HG03442 (cell line): ENCODE data around the gene BUD13.
"Not testable (repeated sequence)": the region's sequence is repeated elsewhere in the genome, so short reads cannot be mapped to it uniquely, and the experiment has no call there.

Source experiments
- ATAC-seq: cut with Tn5 transposase; IDR thresholded peaks from one replicate; pipeline ENCODE4 v1.9.1; 2021; ENCODE audit warnings: mild to moderate bottlenecking, moderate library complexity; ENCODE audit not compliant: unreplicated experiment

Gene BUD13, protein sequence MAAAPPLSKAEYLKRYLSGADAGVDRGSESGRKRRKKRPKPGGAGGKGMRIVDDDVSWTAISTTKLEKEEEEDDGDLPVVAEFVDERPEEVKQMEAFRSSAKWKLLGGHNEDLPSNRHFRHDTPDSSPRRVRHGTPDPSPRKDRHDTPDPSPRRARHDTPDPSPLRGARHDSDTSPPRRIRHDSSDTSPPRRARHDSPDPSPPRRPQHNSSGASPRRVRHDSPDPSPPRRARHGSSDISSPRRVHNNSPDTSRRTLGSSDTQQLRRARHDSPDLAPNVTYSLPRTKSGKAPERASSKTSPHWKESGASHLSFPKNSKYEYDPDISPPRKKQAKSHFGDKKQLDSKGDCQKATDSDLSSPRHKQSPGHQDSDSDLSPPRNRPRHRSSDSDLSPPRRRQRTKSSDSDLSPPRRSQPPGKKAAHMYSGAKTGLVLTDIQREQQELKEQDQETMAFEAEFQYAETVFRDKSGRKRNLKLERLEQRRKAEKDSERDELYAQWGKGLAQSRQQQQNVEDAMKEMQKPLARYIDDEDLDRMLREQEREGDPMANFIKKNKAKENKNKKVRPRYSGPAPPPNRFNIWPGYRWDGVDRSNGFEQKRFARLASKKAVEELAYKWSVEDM

DNA sequence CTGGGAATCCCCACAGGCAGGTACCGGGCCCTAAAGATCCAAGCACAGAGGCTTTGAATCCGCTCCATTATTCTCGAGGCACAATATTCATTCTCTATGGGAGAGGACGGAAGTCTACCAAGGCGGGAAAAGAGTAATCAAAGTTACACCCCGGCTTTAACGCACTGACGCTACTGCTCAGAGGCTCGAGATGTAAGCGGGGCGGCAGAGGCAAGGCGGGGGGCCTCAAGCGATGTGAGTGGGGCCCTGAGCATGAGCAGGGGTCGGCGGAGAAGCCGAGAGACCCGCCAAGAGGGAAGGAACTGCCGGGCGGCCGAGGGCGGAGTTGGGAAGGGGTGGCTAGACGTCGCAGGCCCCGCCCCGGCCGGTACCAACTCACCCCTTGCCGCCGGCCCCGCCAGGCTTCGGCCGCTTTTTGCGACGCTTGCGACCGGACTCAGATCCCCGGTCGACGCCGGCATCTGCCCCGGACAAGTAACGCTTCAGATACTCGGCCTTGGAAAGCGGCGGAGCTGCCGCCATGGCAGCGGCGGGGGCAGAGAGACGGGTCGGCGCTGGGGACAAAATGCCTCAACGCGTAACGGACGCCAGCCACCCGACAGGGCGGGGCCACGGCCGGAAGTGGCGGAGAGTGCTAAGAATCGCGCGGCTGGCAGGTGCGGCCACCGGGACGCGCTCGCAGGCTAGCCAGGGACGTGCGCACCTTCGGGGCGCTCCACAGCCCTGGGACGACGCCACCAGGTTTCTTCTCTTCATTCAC, at the start of gene BUD13:
TSS of gene BUD13 (minus strand) at position 545 of the 760 bp plus-strand sequence. CDS start at position 522, 23 bp downstream.
- ATAC-seq, result peak; percentile 82

DNA sequence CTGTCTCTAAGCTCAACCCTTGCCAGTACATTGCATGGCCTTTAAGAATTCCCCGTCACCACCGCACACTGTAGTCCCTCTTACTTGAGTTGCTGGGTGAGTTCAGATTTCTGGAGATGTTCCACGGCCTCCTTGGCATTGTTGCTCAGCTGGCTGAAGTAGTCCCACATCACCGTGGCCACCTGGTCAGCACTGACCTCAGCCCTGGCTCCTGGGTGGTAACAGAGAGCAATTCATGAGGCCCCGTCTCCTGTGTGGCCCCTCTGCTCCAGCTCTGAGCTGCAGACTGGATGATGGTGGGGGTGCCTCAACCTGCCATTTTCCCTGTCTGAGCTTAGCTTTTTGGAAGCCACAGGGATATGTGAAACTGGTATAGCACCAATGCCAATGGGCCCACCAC, 49.8 kb upstream of the BUD13 start:
- no peak for ATAC-seq

DNA sequence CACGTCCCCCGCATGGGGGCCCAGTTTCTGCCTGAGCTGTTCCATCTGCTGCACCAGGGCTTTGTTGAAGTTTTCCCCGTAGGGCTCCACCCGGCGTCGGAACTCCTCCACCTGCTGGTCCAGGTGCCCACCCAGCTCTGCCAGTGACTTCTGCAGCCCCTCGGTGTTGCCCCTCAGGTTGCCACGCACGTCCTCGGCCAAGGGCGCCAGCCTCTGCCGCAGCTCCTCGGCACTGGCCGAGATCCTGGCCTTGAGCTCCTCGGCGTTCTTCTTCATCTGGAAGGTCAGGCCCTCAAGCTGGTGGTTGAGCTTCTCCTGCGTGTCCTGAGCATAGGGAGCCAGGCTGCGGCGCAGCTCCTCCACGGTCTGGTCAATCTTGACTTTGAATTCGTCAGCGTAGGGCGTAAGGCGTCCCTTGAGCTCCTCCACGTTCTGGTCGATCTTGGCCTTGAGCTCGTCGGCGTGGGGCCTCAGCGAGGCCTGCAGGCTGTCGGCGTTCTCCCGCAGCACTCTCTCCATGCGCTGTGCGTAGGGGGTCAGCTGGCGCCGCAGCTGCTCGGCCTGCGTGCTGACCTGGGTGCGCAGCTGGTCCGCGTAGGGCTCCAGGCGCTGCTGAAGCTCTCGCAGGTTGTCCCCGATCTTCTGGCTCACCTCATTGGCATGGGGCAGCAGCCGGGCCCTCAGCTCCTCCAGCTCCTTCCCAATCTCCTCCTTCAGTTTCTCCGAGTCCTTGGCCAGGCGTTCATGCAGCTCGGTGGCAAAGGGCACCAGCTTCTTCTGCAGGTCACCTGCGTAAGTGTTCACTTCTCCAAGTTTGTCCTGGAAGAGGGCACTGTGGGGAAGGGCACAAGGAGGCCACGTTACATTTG, 48.5 kb upstream of the BUD13 start:
- ATAC-seq, result no peak

- ATAC-seq, result no peak
Measured at GRCh38 chr11:116819049-116819448, 46.3 kb upstream of the BUD13 start.

- no peak for ATAC-seq
Measured at GRCh38 chr11:116814502-116814901, 41.7 kb upstream of the BUD13 start.

DNA sequence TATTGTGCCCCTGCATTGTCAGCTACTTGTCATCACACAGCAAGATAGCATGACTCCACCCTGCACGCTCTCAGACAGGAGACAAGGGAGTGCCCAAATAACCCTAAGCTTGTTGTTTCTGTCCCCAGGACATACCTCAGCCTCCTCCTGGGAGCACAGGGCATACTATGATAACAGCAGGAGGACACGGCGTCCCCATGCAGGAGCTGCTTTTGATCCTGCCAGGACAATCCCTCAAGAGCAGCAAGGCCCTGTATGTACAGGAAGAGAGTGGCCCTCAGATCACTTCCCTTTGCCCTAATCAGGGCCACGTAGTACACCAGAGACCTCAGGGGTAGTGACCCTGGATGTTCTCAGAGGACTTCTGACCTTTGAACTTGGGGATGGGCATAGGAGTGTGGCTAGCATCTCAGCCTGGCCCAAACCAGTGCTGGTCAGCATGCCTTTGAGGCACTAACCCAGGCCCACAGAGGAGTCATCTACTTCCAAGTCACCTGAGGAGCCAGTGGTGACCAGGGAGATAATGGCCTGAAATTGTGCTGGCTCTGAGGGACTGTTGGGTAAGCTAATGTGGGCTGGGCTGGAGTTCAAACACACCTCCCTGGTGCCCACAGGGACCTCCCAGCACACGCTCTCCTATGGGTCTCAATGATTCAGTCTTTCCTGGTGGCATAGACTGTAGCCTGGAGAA, 41.1 kb upstream of the BUD13 start:
- ATAC-seq, result no peak

GRCh38 chr11:116813170-116813569, 40.4 kb upstream of the BUD13 start:
- ATAC-seq, result no peak

GRCh38 chr11:116812109-116812508, 39.3 kb upstream of the BUD13 start:
- ATAC-seq, result no peak

DNA sequence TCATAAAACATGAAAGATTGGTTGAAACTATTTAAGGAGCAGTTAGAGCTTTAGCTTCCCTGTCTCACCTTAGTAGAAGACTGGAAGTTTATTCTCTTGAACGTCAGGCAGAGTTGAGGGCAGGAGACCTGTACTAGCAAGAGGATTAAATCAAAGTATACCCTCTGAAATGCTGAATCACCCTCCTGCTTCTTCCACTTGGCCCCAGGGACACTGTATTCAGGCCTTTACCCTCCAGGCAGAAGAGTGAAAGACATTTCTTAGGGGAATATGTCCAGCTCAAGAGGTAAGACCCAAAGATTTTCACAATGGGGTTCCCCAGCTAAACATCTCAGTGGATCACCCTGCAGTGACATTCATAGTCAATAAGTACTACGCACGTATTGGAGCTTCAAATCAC, 38.4 kb upstream of the BUD13 start:
- no peak for ATAC-seq

- ATAC-seq, result no peak
Measured at GRCh38 chr11:116808262-116809175, 35.7 kb upstream of the BUD13 start.

GRCh38 chr11:116807601-116808261, 34.9 kb upstream of the BUD13 start:
- ATAC-seq, result no peak

DNA sequence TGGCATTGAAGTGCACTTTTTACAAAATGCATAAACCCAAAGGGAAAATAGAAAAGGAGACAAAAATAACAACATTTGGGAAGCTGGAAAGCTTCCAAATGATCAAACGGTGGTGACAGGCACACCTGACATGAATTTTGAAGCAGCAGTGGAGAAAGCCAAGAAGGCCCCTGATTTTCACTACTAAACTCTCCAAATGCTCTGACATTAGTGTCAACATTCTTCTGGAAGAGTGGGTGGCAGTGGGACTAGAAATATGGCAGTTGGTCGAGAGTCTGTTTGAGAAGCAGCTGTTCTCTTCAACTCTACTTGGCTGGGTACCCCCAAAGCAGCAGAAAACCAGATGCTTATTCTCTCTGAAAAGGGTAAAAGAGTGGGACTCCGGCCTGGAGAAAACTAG, 31.2 kb upstream of the BUD13 start:
- ATAC-seq, result no peak

DNA sequence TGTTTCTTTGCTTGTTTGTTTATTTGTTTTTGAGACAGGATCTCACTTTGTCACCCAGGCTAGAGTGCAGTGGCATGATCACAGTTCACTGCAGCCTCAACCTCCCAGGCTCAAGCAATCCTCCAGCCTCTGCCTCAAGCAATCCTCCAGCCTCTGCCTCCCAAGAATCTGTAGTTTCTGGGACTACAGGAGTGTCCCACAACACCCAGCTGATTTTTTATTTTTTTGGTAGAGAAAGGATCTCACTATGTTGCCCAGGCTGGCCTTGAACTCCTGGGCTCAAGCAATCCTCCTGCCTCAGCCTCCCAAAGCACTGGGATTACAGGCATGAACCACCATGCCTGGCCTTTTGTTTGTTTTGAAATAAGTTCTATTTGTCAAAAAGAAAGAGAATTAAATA, 28.9 kb upstream of the BUD13 start:
- not testable (repeated sequence) for ATAC-seq

DNA sequence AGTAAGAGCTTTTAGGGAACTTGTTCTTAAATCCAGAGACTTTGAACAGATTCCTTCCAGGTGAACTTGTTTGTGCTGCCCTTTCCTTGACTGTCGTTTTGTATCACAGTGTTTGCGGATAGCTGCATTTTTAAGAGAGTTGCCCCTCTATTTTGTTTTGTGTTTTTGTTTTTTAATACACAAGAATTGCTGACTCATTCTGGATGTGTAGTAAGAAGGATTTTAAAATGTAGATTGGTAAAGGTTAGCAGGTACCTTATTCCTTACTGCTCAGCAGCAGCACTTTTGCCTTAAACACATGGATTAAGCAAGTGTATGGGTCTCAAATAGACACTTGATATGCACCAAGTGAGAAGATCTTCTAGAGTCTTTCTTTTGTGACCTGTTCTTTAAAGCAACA, 27.8 kb upstream of the BUD13 start:
- no peak for ATAC-seq

DNA sequence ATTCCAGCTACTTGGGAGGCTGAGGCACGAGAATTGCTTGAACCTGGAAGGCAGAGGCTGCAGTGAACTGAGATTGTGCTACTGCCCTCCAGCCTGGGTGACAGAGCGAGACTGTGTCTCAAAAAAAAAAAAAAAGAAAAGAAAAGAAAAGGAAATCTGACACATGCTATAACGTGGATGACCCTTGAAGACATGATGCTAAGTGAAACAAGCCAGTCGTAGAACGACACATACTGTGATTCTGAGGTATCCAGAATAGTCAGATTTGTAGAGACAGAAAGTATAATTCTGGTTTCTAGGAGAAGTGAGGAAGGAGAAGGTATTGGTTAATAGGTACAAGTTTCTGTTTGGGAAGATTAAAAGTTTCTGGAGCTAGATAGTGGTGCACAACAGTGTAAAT, 25.6 kb upstream of the BUD13 start:
- no peak for ATAC-seq

DNA sequence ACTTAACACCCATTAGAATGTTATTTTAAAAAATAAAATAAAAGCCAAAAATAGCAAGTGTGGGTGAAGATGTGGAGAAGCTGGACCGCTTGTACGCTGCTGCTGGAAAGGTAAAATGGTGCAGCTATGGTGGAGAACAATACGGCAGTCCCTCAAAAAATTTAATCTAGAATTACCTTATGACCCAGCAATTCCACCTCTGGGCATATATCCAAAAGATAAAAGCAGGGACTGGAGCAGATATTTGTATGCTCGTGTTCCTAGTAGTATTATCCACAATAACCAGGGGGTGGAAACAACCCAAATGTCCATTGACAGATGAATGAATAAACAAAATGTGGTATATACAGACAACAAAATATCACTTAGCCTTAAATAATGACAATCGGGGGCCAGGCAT, 25.0 kb upstream of the BUD13 start:
- ATAC-seq, result no peak

- no peak for ATAC-seq
Measured at GRCh38 chr11:116796548-116796947, 23.8 kb upstream of the BUD13 start.

DNA sequence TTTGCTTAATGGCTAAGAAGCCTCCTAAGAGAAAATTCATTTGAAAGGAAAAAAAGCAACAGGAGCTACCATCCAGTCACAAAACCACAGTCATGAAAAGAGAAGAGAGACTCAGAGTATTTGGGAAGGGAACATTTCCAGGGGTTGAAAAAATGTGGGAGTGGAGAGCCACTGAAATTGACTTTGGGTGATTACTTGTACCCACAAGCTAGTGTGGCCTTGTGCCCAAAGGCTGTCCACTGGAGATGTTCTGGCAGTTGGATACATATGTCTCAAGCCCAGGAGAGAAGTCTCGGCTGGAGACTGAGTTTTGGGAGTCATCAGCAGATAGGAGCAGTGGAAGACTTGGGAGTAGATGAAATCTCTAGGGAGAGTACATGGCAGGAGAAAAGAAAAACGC, 22.1 kb upstream of the BUD13 start:
- ATAC-seq, result no peak

- no peak for ATAC-seq
Measured at GRCh38 chr11:116793772-116794097, 20.9 kb upstream of the BUD13 start.
